NK-92 treated with Interleukin-12 subunit alpha and Interleukin-12 subunit beta, amount 100 ng/mL, for 24 hours (cell line): ENCODE data around the gene TYMS.
A peak's percentile ranks its signal among the peaks of the same experiment; 100 is the strongest.

Experiments used
- DNase-seq: peaks from one replicate; lab custom pipeline; 2025; lab: John Stamatoyannopoulos, UW

TYMS gene

GRCh38 chr18:712401-713134 is 55.1 kb downstream of the TYMS start, which contains the start of gene ENOSF1:
Gene ENOSF1, minus strand, starts transcription at chr18:712630. Its CDS starts 43 bp downstream, at chr18:712587.
- DNase-seq: peak; percentile 72

DNA sequence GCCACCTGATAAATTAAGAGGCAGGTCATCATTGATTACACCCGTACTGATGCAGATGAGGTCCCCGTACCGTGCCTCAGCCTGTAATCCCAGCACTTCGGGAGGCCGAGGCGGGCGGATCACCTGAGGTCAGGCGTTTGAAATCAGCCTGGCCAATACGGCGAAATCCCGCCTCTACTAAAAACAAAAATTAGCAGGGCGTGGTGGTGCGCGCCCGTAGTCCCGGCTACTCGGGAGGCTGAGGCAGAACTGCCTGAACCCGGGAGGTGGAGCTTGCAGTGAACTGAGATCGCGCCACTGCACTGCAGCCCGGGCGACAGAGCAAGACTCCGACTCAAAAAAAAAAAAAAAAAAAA is 55.7 kb downstream of the TYMS start:
- DNase-seq: no peak

DNA sequence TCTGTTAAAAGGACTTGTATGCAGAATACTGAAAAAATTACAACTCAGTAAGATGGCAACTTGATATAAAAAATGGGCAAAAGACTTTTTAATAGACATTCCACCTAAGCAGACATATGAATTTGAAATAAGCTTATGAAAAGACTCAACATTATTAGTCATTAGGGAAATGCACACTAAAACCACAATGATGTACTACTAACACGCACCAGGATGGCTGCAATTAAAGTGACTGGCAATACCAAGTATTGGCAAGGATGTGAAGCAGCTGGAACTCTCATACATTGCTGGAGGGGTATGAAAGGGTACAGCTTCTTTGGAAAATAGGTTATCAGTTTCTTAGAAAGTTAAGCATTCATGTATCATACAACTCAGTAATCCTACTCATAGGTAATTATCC is 58.2 kb downstream of the TYMS start:
- no peak for DNase-seq

GRCh38 chr18:717003-717402 is 59.5 kb downstream of the TYMS start:
- no peak for DNase-seq
